Stimulated activated CD8-positive, alpha-beta memory T cell treated with anti-CD3 and anti-CD28 coated beads, Interleukin-7, amount 100 ng/mL, for 48 hours (primary cell): ENCODE measurements around the gene RASGRP3.

Experiments used
- DNase-seq, 2 donors: peaks; one replicate each; pipeline ENCODE4 v3.0.0-alpha.2; 2020; ENCODE audit warnings: low read depth in 1 of 2; ENCODE audit errors: extremely low read depth in 1 of 2

The RASGRP3 gene

DNA sequence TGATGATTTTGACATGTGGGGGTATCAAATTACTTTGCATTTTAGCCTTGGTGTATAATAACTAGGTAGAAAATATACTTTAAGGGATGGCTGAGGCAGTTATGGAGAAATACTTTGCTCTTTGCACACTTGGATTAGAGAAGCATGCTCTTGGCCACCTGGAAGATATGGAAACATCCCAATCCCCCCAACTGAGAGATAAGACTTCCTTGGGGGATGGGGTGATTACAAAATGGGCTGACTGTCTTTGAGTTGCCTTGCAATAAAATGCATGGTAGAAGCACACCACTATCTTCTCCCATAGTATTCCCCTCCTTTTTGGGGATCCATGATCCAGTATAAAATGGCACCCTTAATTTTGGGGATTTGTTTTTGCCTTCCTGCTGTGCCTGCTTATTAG lies 137.7 kb downstream of the RASGRP3 start:
- DNase-seq: no peak
